ENCODE measurements around the gene ASCC1. TPM values are rescaled to one million over a fixed set of nuclear protein-coding genes. Genes with fewer than 3 reads are reported as not detected.

The ASCC1 gene
- total and polyA plus RNA-seq, 7 donors = 15.3 to 37.0 (median 19.3) TPM

- intact Hi-C loops (cut with DNase I) = no loop called here
- Histone ChIP-seq H3K36me3 (ENCODE audit: insufficient read depth in 1 of 2, low read depth in 1 of 2) (no peaks in the 10 kb centered on the region), H3K9me3 (no peaks in the 10 kb centered on the region), H3K27ac (no peak overlapping the region), H3K27me3 (ENCODE audit: insufficient read depth in 3 of 3, low read length in 2 of 3) (peaks cover 0 to 18% (median 10%) of the 10 kb centered on the region in 3 donors), H3K4me3 (no peak overlapping the region), H3K4me1 (peaks cover 11% of the 10 kb centered on the region)
- TF ChIP-seq, protein P1, sequence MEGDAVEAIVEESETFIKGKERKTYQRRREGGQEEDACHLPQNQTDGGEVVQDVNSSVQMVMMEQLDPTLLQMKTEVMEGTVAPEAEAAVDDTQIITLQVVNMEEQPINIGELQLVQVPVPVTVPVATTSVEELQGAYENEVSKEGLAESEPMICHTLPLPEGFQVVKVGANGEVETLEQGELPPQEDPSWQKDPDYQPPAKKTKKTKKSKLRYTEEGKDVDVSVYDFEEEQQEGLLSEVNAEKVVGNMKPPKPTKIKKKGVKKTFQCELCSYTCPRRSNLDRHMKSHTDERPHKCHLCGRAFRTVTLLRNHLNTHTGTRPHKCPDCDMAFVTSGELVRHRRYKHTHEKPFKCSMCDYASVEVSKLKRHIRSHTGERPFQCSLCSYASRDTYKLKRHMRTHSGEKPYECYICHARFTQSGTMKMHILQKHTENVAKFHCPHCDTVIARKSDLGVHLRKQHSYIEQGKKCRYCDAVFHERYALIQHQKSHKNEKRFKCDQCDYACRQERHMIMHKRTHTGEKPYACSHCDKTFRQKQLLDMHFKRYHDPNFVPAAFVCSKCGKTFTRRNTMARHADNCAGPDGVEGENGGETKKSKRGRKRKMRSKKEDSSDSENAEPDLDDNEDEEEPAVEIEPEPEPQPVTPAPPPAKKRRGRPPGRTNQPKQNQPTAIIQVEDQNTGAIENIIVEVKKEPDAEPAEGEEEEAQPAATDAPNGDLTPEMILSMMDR (IDR thresholded peaks at IDR 0.05) = no peak
- DNase-seq (peak in 1 of 2 donors; percentile 38), ATAC-seq (no peak)
- WGBS, 3 donors = 92 to 95% (median 95%) methylated on average over 16 of the region's 16 CpGs
These were observed 132.2 kb downstream of the ASCC1 start for GRCh38 chr10:72083790-72084459.

- intact Hi-C loops (cut with DNase I) = no loop called here
- DNase-seq = peak in 1 of 2 donors; percentile 28
- H3K27ac ChIP-seq = no peak overlapping the region
- peaks cover 0 to 10% (median 4%) of the 10 kb centered on the region in 3 donors for H3K27me3 ChIP-seq (ENCODE audit: insufficient read depth in 3 of 3, low read length in 2 of 3)
- WGBS, 3 donors = 63 to 87% (median 74%) methylated on average over 6 of the region's 6 CpGs
- no peak for ATAC-seq
- H3K4me3 ChIP-seq = no peak overlapping the region
- TF ChIP-seq, protein P1 (IDR thresholded peaks at IDR 0.05) = no peak
- H3K9me3 ChIP-seq = no peaks in the 10 kb centered on the region
- H3K4me1 ChIP-seq = peaks cover 3% of the 10 kb centered on the region
- H3K36me3 ChIP-seq (ENCODE audit: insufficient read depth in 1 of 2, low read depth in 1 of 2) = no peaks in the 10 kb centered on the region
These were observed 133.0 kb downstream of the ASCC1 start for GRCh38 chr10:72082856-72083789.

DNA sequence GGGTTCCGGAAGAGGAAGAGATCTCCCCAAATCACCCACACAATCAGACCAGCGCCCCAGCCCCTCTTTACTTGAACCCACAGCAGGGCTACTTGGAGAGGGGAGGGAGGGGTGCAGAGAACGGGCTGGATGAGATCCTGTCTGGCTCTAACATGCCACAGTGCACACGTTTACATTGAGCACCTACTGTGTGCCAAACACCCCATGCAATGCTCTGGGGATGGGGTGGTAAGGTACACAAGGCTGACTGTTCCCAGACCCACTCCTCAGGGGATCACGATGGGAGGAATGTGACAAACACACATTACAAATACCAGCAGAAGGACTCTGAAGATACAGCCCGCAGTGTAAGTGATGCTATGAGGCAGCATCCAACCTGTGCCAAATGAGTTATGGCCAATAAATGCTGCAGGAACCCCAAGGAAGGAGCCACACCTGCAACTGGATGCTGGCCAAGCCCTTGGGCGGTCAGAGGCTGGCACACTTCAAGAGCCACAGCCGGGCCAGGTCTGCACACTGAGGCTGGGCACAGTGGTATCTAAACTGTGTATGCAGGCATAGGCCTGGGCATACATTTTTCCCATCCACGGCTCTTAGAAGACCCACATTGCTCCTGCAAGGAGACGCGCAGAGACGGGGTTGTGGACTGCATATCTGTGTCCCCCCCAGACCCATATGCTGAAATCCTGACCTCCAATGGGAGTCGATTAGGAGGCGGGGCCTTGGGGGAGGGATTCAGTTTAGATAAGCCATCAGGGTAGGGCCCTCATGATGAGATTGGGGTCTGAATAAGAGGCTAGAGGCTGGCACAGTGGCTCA, 134.1 kb downstream of the ASCC1 start:
- ATAC-seq (no peak), DNase-seq (peak in 1 of 2 donors; percentile 27)
- Histone ChIP-seq H3K9me3 (no peaks in the 10 kb centered on the region), H3K4me1 (no peaks in the 10 kb centered on the region), H3K36me3 (ENCODE audit: insufficient read depth in 1 of 2, low read depth in 1 of 2) (no peaks in the 10 kb centered on the region), H3K27ac (no peak overlapping the region), H3K27me3 (ENCODE audit: insufficient read depth in 3 of 3, low read length in 2 of 3) (no peaks in the 10 kb centered on the region), H3K4me3 (no peak overlapping the region)
- intact Hi-C loops (cut with DNase I) = no loop called here
- TF ChIP-seq, protein P1 (IDR thresholded peaks at IDR 0.05) = no peak
- WGBS, 3 donors = 81 to 85% (median 81%) methylated on average over 14 of the region's 14 CpGs

DNA sequence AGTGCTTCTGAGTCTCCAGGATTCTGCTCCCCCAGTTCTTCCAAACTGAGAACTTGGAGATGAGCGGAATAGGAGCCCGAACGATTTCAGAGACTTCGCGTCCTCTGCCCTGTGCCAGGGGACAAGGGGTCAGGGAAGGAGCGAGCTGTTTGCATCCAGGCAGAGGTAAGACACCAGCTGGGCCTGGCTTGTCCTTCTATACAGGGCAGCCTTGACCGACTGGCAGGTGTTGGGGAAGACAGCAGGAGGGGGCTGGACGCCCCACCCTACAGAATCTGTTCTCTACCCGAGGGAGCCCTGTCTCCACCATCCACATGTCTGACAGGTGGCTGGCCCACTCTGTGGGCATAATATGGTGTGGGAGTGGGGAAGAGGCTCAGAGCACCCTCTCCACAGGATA, 134.9 kb downstream of the ASCC1 start:
- 85 to 92% (median 91%) methylated on average over 9 of the region's 9 CpGs for WGBS, 3 donors

More for the DNA sequence above, 134.9 kb downstream of the ASCC1 start:
- Histone ChIP-seq H3K36me3 (ENCODE audit: insufficient read depth in 1 of 2, low read depth in 1 of 2) (no peaks in the 10 kb centered on the region), H3K9me3 (no peaks in the 10 kb centered on the region), H3K27me3 (ENCODE audit: insufficient read depth in 3 of 3, low read length in 2 of 3) (no peaks in the 10 kb centered on the region), H3K4me3 (no peak overlapping the region), H3K27ac (no peak overlapping the region), H3K4me1 (no peaks in the 10 kb centered on the region)
- peak in 1 of 2 donors; percentile 43 for DNase-seq
- TF ChIP-seq, protein P1 (IDR thresholded peaks at IDR 0.05) = no peak
- intact Hi-C loops (cut with DNase I) = no loop called here
- ATAC-seq = no peak

Data from psoas muscle (tissue), 8 donors.